GM13977 (cell line): ENCODE results near the gene MYO18A.

Source experiments
- DNase-seq: peaks from one replicate; pipeline ENCODE4 v3.0.0; 2012; ENCODE audit warnings: low spot score
- in situ Hi-C: fragments of 300-500 bp; cut with MboI; formaldehyde crosslinking; loops from one replicate; pipeline ENCODE4 v1.12.0; 2022; ENCODE audit warnings: low sequenced_read_pairs, low pct_unique_long_range_greater_than_20kb, mixed read lengths, inconsistent platforms; ENCODE audit not compliant: unreplicated experiment
- TF ChIP-seq, protein P1 (sequence below): IDR thresholded peaks from 2 replicates; pipeline ENCODE4 v1.5.1; 2012; ENCODE audit warnings: mild to moderate bottlenecking, control low read depth; ENCODE audit not compliant: insufficient read depth; ENCODE audit errors: extremely low read depth, missing control alignments

MYO18A gene

DNA sequence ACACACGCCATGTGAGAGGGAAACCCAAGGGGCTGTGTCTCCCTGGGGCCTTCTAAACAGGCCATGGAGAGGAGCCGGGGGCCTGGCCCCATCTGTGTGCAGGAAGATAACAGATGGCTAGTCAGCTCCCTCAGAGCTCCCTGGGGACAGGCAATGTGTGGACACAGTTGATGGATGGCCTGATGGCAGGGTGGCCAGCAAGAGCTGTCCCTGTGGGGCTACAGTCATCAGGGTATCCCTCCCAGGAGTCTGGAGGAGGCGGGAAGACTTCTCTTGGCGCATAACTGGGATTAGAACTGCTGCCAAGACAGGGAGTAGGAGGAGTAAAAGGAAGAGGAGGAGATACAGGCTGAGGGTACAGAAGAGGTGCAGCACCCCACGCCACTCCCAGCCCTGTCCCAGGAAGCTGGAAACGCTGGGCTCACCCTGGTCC is 17.3 kb downstream of the MYO18A start:
- TF ChIP-seq, protein P1, sequence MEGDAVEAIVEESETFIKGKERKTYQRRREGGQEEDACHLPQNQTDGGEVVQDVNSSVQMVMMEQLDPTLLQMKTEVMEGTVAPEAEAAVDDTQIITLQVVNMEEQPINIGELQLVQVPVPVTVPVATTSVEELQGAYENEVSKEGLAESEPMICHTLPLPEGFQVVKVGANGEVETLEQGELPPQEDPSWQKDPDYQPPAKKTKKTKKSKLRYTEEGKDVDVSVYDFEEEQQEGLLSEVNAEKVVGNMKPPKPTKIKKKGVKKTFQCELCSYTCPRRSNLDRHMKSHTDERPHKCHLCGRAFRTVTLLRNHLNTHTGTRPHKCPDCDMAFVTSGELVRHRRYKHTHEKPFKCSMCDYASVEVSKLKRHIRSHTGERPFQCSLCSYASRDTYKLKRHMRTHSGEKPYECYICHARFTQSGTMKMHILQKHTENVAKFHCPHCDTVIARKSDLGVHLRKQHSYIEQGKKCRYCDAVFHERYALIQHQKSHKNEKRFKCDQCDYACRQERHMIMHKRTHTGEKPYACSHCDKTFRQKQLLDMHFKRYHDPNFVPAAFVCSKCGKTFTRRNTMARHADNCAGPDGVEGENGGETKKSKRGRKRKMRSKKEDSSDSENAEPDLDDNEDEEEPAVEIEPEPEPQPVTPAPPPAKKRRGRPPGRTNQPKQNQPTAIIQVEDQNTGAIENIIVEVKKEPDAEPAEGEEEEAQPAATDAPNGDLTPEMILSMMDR = no peak

DNA sequence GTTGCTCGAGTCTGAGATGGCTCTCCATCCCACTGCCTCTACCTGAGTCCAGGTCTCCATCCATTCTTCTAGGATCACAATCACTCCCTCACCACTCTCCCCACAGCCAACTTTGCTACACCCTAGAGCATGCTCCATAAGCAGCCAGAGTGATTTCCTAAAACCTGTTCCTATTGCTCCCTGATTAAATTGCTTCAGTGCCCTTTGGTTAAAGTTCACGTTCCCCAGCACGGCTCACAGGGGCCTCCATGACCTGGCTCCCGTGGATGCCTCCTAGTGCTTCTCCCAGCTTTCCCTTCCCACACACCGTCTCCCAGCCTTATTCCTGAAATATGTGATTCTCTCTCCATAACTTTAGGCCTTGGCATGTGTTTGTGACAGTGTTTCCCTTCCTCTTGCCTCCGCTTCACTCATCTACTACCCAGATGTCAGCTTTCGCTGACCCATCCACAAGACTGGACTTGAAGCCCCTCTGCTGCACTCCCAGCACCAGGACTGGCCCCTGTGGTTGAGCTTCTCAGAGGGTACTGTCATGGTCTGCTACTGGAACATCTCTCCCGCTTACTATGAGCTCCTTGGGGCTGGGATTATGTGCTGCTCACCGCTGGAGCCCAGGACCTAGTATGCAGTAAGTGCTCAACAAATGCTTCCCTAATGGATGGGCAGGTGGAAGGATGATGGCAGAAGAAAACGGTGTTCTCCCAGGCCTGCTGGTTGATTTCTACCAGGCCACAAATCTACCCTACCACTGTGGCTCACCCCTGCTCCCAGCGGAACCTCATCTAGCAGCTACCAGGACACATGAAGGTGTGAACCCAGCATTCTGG is 17.9 kb downstream of the MYO18A start:
- in situ Hi-C loops = no loop called here
- no peak for DNase-seq
- TF ChIP-seq, protein P1 = no peak

More for the DNA sequence above, 17.3 kb downstream of the MYO18A start:
- in situ Hi-C loops = no loop called here
- no peak for DNase-seq

DNA sequence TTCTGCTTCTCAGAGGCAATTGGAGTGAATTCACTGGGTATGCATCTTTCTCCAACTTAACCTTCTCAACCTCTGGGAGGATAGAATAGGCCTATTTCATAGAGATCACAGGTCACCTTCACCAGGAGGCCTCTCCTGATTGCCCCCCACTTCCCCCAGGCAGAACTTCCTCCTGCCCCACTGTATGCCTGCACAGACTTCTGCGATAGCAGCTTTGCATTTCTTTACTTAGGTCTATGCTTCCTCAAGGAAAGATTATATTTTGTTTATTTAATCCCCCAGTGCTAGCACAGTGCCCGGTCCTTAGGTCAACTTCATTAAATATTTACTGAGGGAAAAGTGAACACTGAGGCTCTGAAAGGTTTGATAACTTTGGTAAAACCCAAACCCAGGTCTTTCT is 19.9 kb downstream of the MYO18A start:
- TF ChIP-seq, protein P1 = no peak
- in situ Hi-C loops = no loop called here
- DNase-seq = no peak

GRCh38 chr17:29159306-29159860 is 20.8 kb downstream of the MYO18A start:
- TF ChIP-seq, protein P1 = no peak
- in situ Hi-C loops = no loop called here
- DNase-seq = no peak

GRCh38 chr17:29158488-29159275 is 21.5 kb downstream of the MYO18A start:
- in situ Hi-C loops = no loop called here
- no peak for DNase-seq
- TF ChIP-seq, protein P1 = no peak

GRCh38 chr17:29158096-29158487 is 22.1 kb downstream of the MYO18A start:
- TF ChIP-seq, protein P1 = no peak
- in situ Hi-C loops = no loop called here
- DNase-seq = no peak
